Osteocyte (in vitro differentiated cells): Measurements from ENCODE around the gene GPR55. TPM values are rescaled to one million over a fixed set of nuclear protein-coding genes. Genes with fewer than 3 reads are reported as not detected.

Experiments
- DNase-seq: peaks from one replicate; pipeline ENCODE4 v3.0.0; 2021; ENCODE audit warnings: mixed read lengths; ENCODE audit not compliant: unreplicated experiment; ENCODE audit errors: extremely low spot score
- H3K27ac Mint-ChIP-seq: one replicate; pipeline ENCODE4 v1.8.0; 2021; ENCODE audit warnings: mild to moderate bottlenecking, mixed read lengths; ENCODE audit not compliant: unreplicated experiment
- H3K27me3 Mint-ChIP-seq: one replicate; pipeline ENCODE4 v1.8.0; 2021; ENCODE audit warnings: mixed read lengths; ENCODE audit not compliant: unreplicated experiment
- H3K36me3 Mint-ChIP-seq: one replicate; pipeline ENCODE4 v1.8.0; 2021; ENCODE audit warnings: mixed read lengths; ENCODE audit not compliant: unreplicated experiment
- H3K4me1 Mint-ChIP-seq: one replicate; pipeline ENCODE4 v1.8.0; 2021; ENCODE audit warnings: mixed read lengths; ENCODE audit not compliant: unreplicated experiment
- H3K4me3 Mint-ChIP-seq: one replicate; pipeline ENCODE4 v1.8.0; 2021; ENCODE audit warnings: mild to moderate bottlenecking, moderate library complexity, mixed read lengths; ENCODE audit not compliant: unreplicated experiment
- H3K9me3 Mint-ChIP-seq: one replicate; pipeline ENCODE4 v1.8.0; 2021; ENCODE audit warnings: mixed read lengths; ENCODE audit not compliant: unreplicated experiment
- CTCF ChIP-seq: fragments of 200-600 bp; sonication (generic); IDR thresholded peaks from 2 replicates; pipeline ENCODE4 v1.5.0; 2021; ENCODE audit warnings: antibody characterized with exemption, mild to moderate bottlenecking, moderate library complexity
- total RNA-seq: library from RNA; stranded (reverse); gene quantifications from 2 replicates; pipeline ENCODE4 v1.2.1, GENCODE V29; 2021

Gene GPR55
- total RNA-seq, 1 donor from 2014 or later: not detected

- H3K27me3 Mint-ChIP-seq: peaks cover 36% of the 10 kb centered on the region
- H3K36me3 Mint-ChIP-seq: no peaks in the 10 kb centered on the region
- DNase-seq: peak; percentile 81
- H3K9me3 Mint-ChIP-seq: no peaks in the 10 kb centered on the region
- H3K27ac Mint-ChIP-seq: peak overlapping the region; percentile 32
- TF ChIP-seq CTCF: no peak
- peaks cover 36% of the 10 kb centered on the region for H3K4me1 Mint-ChIP-seq
- H3K4me3 Mint-ChIP-seq: peak overlapping the region; percentile 84
These were observed 60.9 kb downstream of the GPR55 start for GRCh38 chr2:230864122-230864604.

GRCh38 chr2:230863442-230864121, 61.5 kb downstream of the GPR55 start:
- no peak overlapping the region for H3K27ac Mint-ChIP-seq
- no peaks in the 10 kb centered on the region for H3K9me3 Mint-ChIP-seq
- H3K36me3 Mint-ChIP-seq: no peaks in the 10 kb centered on the region
- DNase-seq: peak; percentile 56
- peak overlapping the region; percentile 84 for H3K4me3 Mint-ChIP-seq
- H3K4me1 Mint-ChIP-seq: peaks cover 30% of the 10 kb centered on the region
- peaks cover 41% of the 10 kb centered on the region for H3K27me3 Mint-ChIP-seq
- no peak for TF ChIP-seq CTCF

- Mint-ChIP-seq H3K9me3 (no peaks in the 10 kb centered on the region), H3K4me1 (peaks cover 24% of the 10 kb centered on the region), H3K4me3 (no peak overlapping the region), H3K36me3 (no peaks in the 10 kb centered on the region), H3K27me3 (peaks cover 47% of the 10 kb centered on the region), H3K27ac (no peak overlapping the region)
- TF ChIP-seq CTCF: no peak
- peak; percentile 51 for DNase-seq
These were observed 62.0 kb downstream of the GPR55 start for GRCh38 chr2:230863031-230863430.

GRCh38 chr2:230862292-230862691, 62.8 kb downstream of the GPR55 start:
- no peaks in the 10 kb centered on the region for H3K36me3 Mint-ChIP-seq
- H3K4me1 Mint-ChIP-seq: peaks cover 18% of the 10 kb centered on the region
- DNase-seq: peak; percentile 57
- H3K27ac Mint-ChIP-seq: no peak overlapping the region
- TF ChIP-seq CTCF: no peak
- H3K27me3 Mint-ChIP-seq: peaks cover 54% of the 10 kb centered on the region
- H3K9me3 Mint-ChIP-seq: no peaks in the 10 kb centered on the region
- no peak overlapping the region for H3K4me3 Mint-ChIP-seq

- no peak overlapping the region for H3K4me3 Mint-ChIP-seq
- H3K9me3 Mint-ChIP-seq: no peaks in the 10 kb centered on the region
- peak; percentile 72 for DNase-seq
- no peaks in the 10 kb centered on the region for H3K36me3 Mint-ChIP-seq
- H3K4me1 Mint-ChIP-seq: peaks cover 13% of the 10 kb centered on the region
- H3K27ac Mint-ChIP-seq: no peak overlapping the region
- TF ChIP-seq CTCF: no peak
- H3K27me3 Mint-ChIP-seq: peaks cover 60% of the 10 kb centered on the region
These were observed 63.3 kb downstream of the GPR55 start for GRCh38 chr2:230861552-230862255.
